GM11168 (cell line): Measurements from ENCODE around the gene GIPC2.

Source experiments
- in situ Hi-C: fragments of 300-500 bp; cut with MboI; formaldehyde crosslinking; loops from one replicate; pipeline ENCODE4 v1.12.0; 2022; ENCODE audit warnings: low sequenced_read_pairs; ENCODE audit not compliant: unreplicated experiment

The GIPC2 gene

DNA sequence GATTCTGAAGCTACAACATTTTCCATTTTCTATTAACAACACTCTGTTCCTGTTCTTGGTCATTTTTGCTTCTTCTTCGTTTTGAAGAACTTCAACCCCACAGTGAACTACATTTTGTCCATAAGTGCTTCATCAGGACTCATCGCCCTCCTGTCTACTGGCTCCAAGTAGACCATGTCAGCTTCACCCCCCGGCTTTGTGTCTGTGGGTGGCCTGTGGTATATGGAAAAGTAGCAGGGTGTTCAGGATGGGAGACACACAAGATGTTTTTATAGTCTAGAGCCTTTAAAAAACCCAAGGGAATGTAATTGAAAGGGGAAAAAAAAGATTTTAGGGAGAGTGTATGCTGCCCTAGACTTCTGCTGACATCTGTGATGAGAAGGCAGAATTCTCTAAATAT is 46.1 kb downstream of the GIPC2 start:
- in situ Hi-C loops, result no loop called here

DNA sequence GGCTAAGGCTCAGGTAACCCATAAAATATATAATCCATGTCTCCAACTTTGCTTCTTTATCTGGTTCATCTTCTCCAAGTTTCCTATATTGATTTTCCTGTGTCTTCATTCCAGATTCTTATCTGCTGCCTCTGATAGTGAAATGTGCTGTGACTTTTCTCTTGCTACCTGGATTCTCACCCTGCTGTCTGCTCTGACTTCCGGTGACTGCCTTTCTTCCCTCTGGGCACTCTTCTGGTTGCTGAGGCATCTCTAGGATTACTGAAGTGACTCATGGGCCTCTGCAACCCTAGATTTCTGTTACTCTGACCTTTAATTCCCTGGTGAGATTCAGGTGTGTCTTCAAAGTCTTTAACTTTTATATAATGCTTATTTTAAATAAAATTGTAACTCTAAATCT is 46.9 kb downstream of the GIPC2 start:
- in situ Hi-C loops, result no loop called here

DNA sequence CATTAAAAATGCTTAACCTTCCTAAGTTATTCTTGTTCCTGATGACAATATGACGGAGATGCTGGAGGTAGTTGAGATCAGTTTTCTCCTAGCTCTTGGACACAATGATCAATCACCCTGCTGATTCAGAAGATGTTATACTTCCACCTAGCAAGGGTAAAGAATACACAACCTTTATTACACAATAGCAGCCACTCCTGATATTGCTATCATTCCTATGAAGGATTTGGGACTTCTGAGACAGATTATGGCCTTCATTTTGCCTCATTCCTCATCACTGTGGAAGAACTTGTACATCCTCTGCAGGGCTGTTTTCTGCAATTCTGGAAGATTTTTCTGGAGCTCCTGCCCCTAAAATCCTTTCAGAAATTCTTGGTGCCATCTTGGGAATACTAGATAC is 47.8 kb downstream of the GIPC2 start:
- in situ Hi-C loops, result no loop called here

DNA sequence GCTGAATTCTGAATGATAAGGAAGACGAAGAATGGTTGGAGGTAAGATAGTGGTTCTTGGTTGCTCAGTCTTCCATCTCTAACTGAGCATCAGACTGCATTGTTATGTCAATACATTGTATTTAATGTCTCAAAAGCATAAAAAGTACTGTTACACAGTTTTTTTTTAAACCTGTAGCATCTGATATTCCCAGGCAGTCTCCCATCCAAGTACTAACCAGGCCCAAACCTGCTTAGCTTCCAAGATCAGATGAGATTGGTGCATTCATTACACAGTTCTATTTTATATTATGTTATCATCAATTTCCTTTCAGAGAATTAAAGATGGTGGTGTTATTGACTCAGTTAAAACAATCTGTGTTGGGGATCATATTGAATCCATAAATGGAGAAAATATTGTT is 48.9 kb downstream of the GIPC2 start:
- in situ Hi-C loops, result no loop called here

DNA sequence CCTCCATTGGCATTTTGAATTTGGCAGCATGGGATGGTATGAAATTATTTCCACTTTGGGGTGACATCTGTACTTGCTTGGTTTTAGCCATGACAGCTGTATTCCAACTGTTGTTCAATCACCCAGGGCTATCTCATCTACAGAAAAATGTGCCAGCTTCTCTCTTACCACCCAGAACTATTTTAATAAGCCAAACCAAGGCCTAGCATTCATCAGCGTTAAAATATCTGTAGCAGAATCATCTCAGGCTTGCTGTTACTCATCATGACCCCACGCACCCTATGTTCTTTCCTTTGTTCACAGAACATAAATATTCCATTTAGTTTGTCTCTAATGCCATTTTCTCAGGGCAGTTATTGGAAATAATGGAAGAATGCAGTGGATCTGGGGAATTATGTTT is 49.8 kb downstream of the GIPC2 start:
- in situ Hi-C loops, result no loop called here

DNA sequence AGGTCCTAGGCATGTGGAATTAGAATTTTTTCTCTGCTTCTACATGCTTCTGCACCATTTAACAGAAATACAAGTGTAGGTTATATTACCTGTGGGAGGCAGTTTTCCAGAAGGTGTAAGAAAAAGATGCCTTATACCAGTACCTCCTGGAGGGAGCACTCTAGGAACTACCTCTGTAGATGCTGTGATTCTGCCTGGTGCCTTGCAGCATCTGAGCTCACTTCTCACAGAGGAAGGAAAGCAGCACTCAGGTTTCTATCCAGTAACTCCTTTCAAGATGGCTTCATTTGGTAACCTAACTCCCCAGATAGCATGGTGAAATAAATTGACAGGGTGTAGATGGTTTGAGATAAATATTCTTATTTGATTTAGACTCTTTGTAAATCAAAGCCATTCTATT is 50.3 kb downstream of the GIPC2 start:
- in situ Hi-C loops, result no loop called here

DNA sequence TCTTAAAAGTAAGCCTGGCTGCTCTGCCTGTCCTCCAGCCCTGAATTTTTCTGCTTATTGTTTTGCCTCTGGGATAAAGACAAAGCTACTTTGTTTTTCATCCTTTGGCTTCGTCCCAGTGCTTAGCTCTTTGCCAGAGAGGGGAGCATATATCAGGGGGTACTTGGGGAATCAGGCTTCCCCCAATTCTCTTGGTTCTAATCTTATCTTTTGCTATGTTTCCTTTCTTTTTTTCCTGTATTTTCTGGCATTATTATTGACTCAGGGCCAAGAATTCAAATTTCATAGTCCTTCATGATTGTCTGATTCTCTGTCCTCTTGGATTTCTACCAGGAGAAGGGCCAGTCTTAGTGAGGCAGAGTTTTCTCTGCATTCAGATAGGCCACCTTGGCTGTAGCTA is 51.2 kb downstream of the GIPC2 start:
- in situ Hi-C loops, result no loop called here

DNA sequence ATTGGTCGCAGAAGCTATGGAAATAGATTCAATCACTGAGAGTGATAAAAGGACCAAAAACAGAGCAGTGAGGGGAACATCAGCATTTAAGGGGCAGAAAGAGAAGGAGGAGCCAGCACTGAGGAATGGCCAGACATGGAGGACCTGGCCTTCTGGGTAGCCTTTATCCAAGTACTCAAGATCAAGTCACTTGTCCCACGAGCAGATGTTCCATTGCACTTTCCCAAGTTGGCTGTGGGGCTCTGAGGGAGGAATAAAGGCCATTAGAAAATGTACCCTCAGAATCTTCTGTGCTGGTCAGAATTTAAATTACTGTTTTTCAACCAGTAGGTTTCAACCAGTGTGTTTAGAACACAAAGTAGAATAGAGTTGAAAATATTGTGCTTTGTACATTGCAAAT is 55.3 kb downstream of the GIPC2 start:
- in situ Hi-C loops, result loop anchor here (25.0 kb wide), 2 partner anchors 89 to 264 kb away; partner anchors contain the start of gene DNAJB4

DNA sequence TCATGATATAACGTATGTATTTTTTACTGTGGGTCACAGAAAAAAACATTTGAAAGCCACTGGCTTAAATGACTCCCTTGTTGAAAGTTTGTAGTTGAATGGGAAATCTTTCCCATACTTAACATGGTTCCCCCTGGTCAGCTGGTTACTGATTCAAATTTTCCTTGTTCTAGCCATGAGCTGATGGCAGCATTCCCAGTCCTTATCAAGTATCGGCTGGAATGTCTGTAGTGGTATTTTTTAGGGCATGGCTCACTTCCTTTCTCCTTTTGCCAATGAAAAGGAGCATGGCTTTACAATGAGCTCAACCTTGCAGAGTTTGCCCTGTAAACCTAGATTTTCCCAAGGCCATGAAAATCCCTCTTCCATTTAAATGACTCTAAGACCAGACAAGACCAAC is 55.7 kb downstream of the GIPC2 start:
- in situ Hi-C loops, result loop anchor here (25.0 kb wide), 2 partner anchors 89 to 264 kb away; partner anchors contain the start of gene DNAJB4

DNA sequence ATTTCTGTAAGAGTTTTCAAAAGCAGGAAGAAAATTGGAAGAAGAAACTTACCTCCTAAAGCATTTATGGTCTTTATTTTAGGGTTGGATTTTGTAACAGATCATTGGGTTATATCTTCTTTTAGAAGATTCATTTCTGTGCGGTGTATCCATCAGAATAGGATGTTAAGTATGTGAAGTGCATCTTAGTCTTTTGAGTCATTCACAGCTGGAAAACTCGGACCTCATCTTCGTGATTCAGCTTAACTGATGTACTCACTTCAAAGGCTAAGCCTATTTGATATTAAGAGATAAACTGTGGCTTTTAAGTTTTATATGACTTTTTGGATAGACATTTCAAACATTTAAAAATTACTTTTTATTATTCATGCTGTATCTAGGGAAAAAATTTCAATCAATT is 56.3 kb downstream of the GIPC2 start:
- in situ Hi-C loops, result loop anchor here (25.0 kb wide), 2 partner anchors 90 to 265 kb away; partner anchors contain the start of gene DNAJB4

DNA sequence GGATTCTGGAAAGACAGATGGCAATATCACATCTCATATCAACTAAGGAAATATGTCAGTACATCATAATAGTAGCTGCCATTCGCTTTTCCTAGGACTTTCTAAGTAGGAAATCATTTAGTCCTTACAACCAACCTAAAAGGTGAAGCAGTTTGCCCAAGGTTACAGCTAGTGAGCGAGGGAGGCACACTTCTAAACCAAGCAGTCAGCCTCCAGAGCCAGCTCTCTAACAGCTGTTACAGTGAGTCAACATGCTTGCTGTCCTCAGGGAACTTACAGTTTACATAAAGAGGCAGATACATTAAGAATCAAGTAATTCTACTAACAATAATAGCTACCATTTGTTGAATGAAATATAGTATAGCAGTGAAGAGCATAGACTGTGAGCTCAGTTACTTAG is 57.1 kb downstream of the GIPC2 start:
- in situ Hi-C loops, result loop anchor here (25.0 kb wide), 2 partner anchors 91 to 266 kb away; partner anchors contain the start of gene DNAJB4

DNA sequence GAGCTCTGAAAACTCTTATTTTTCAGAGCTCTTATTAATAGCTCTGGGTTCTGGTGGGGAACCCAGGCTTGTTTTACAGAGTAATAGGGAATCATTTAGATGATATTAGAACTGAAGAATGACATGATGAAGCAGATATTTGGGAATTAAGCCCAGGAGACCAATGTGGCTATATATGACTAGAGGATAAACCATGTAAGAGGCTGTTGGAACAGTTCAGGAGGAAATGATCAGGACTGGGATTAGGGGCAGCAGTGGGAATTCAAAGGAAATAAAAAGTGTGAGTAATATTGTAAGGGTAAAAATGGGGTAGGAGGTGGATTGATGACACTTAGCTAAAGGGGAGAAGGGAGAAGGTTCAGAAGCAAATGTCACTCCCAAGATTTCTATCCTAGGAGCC is 58.6 kb downstream of the GIPC2 start:
- in situ Hi-C loops, result loop anchor here (25.0 kb wide), 2 partner anchors 92 to 267 kb away; partner anchors contain the start of gene DNAJB4

DNA sequence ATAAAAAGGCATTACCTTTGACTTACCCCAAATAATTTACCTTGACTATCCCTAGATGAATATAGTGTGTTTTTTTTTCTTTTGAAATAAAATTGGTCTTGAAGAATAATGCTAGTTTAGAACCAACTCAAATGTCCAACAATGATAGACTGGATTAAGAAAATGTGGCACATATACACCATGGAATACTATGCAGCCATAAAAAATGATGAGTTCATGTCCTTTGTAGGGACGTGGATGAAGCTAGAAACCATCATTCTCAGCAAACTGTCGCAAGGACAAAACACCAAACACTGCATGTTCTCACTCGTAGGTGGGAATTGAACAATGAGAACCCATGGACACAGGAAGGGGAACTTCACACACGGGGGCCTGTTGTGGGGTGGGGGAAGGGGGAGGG is 63.9 kb downstream of the GIPC2 start:
- in situ Hi-C loops, result loop anchor here (25.0 kb wide), 2 partner anchors 97 to 272 kb away; partner anchors contain the start of gene DNAJB4

DNA sequence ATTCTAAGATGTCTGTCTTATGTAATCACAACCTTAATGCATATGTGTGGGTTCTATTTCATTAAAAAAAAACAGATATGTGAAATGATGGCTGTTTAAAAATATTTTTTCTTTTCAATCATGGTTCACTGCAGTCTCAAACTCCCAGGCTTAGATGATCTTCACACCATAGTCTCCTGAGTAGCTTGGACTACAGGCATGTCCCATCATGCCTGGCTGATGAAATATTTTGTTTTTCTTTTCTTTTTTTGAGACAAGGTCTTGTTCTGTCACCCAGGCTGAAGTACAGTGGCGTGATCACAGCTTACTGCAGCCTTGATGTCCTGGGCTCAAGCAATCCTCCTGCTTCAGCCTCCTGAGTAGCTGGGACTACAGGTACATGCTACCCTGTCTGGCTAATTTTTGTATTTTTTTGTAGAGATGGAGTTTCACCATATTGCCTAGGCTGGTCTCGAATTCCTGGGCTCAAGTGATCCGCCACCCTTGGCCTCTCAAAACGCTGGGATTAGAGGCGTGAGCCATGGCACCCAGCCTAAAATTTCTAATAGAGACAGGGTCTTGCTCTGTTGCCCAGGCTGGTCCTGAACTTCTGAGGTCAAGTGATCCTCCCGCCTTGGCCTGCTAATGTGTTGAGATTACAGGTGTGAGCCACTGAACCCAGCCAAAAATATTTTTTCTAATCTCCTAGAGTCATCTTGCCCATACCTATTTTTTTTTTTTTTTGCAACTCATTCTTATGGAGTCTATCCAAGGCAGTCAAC is 67.6 kb downstream of the GIPC2 start:
- in situ Hi-C loops, result loop anchor here (25.0 kb wide), 2 partner anchors 101 to 276 kb away; partner anchors contain the start of gene DNAJB4

DNA sequence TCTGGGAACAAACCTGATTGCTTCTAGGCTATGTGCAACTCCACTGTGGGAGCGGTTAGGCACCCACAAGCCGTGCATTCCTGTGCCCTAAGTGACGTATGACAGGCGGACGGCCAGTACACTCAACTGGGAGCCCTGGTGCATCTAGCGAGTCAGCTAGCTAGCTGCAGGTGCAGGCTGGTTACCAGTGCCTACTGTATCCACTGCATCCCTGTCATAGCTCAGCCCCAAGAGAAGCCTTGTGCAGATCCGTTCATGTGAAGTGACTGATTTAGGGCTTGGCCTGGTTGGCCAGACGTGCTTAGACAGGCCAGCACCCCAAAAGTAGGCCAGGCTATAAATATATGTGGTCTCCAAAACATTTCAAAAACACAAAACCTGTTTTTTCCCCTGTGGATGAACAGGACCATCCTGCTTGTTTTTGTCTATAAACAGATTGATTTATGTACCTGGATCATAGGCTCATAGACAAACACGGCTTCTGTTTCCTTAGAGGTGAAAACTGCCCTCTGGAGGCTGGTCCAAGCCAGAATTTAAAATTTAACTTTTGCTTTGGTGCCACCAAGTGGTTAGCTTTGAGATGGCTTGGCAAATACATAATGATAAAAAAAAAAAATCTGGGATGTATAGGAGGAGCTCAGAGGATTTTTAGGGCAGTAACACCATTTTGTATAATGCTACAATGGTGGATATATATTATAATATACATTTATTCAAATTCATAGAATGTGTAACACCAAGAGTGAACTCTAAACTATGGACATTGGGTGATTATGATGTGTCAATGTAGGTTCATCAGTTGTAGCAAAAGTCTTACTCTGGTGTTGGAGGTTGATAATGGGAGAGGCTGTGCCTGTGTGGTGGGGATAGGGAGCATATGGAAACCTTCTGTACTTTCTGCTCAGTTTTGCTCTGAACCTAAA is 68.5 kb downstream of the GIPC2 start:
- in situ Hi-C loops, result loop anchor here (25.0 kb wide), 2 partner anchors 102 to 277 kb away; partner anchors contain the start of gene DNAJB4

DNA sequence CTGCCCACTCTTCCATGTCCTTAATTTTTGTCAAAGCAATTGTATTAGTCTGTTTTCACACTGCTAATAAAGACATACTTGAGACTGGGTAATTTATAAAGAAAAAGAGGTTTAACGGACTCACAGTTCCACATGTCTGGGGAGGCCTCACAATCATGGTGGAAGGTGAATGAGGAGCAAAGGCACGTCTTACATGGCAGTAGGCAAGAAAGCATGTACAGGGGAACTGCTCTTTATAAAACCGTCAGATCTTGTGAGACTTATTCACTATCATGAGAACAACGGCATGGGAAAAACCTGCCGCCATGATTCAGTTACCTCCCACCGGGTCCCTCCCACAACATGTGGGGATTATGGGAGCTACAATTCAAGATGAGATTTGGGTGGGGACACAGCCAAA is 74.7 kb downstream of the GIPC2 start:
- in situ Hi-C loops, result loop anchor here (25.0 kb wide), 2 partner anchors 108 to 283 kb away; partner anchors contain the start of gene DNAJB4

DNA sequence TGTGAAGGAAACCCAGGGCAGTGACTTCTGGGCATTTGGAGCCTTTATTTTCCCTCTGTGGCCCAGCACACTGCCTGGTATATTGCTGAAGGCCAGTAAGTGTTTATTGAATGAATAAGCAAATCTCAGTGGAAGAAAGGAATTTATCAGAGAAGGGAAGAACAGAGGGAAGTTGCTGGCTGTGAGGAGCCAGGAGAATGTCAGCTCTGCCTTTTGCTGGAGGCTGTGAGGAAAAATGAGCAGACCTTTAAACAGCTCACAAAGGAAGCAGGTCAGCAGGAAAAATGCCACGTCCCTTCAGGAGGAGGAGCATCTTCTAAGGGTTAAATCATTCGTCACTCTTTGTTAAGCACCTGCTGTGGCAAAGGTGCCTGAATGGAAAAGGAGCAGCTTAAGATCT is 75.9 kb downstream of the GIPC2 start:
- in situ Hi-C loops, result loop anchor here (25.0 kb wide), 2 partner anchors 109 to 284 kb away; partner anchors contain the start of gene DNAJB4

DNA sequence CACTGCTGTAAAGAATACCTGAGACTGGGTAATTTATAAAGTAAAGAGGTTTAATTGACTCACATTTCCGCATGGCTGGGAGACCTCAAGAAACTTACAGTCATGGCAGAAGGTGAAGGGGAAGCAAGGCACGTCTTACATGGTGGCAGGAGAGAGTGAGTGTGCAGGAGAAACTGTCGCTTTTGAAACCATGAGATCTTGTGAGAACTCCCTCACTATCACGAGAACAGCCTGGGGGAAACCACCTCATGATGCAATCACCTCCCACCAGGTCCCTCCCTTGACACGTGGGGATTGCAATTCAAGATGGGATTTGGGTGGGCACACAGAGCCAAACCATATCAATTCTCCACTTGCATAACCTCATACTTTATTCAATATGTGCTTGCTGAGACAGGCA is 76.6 kb downstream of the GIPC2 start:
- in situ Hi-C loops, result loop anchor here (25.0 kb wide), 2 partner anchors 110 to 285 kb away; partner anchors contain the start of gene DNAJB4

DNA sequence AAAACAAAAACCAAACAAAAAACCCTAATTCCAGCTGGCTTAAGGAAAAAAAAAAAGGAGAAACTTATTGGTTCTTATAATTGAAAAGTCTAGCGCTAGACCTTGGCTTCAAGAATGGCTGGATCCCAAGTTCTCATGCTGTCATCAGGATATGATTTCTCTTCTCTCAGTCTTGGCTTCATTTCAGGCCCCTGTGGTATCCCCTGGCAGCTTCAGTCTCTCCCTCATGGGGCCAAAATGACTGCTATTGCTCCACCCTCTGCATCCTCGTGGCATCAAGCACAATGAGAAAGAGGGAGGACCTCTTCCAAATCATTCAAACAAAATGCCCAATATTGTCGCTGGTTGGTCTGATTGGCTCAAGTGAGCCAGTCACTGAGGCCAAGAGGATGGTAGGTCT is 80.7 kb downstream of the GIPC2 start:
- in situ Hi-C loops, result no loop called here

DNA sequence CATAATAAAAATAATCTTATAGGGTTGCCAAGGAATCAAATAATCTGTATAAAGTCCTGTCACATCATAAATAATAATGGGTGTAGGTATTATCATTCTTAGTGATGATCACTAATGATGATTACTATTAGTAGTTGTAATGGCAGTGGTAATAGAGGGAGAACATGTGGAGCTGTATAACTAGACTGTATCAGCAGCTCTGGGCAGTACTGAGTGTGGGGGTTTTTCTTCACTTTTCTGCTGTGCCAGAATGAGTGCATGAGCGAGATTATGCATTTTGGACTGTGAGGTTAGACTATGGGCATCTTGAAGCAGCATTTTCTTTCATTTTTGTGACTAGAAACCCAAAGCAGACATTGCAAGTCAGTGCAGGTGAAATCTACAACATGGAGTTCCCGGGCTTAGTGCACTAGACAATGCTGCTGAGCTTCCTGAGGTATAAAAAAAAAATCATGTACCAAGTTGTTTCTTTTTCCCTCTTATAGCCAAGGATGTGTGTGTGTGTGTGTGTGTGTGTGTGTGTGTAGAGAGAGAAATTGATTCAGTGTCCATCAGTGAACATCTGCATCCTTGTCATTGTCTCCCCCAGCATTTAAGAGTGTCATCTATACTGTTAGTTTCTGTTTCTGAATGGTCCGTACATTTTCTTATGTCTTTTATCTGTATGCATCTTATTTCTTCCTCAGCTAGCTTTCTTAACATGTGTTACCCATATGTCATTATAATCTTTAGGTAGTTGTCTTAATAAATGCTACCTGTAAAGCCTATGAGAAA is 86.6 kb downstream of the GIPC2 start:
- in situ Hi-C loops, result loop anchor here (10.0 kb wide), 2 partner anchors 472 to 532 kb away; no protein-coding TSS in a partner anchor
